ENCODE measurements around the gene DDX43.

The DDX43 gene

GRCh38 chr6:73394577-73395354 is at the start of gene DDX43:
Gene DDX43, plus strand, starts transcription at chr6:73394828. Its CDS starts 78 bp downstream, at chr6:73394906.
- no peak within 1 kb of the TSS for H3K4me3 ChIP-seq (ENCODE audit: low read length, poor library complexity, severe bottlenecking)
- H3K4me1 ChIP-seq (ENCODE audit: insufficient read depth, low read length, poor library complexity, severe bottlenecking): no peaks in the 10 kb centered on the region
- no peaks in the 10 kb centered on the region for H4K20me1 ChIP-seq (ENCODE audit: insufficient read depth, low read length, poor library complexity, severe bottlenecking)
- H3K9ac ChIP-seq (ENCODE audit: low read depth, low read length, poor library complexity, severe bottlenecking): no peak within 1 kb of the TSS
- no peak within 1 kb of the TSS for H2AFZ ChIP-seq (ENCODE audit: low read length)
- no peaks in the 10 kb centered on the region for H3K9me3 ChIP-seq (ENCODE audit: insufficient read depth, low read depth, low read length)
- no peak within 1 kb of the TSS for H3K4me2 ChIP-seq (ENCODE audit: low read depth, low read length, poor library complexity, severe bottlenecking)
- H3K9me2 ChIP-seq (replicated peaks; ENCODE audit: low read depth, low read length): no peaks in the 10 kb centered on the region
- H3K36me3 ChIP-seq (ENCODE audit: insufficient read depth, low read length): no peaks in the 10 kb centered on the region
- H3F3A ChIP-seq (ENCODE audit: low read depth): no peaks in the 10 kb centered on the region
- no peak for TF ChIP-seq EZH2phosphoT487 (IDR thresholded peaks at IDR 0.05; ENCODE audit: borderline replicate concordance)
- TF ChIP-seq, protein P1, sequence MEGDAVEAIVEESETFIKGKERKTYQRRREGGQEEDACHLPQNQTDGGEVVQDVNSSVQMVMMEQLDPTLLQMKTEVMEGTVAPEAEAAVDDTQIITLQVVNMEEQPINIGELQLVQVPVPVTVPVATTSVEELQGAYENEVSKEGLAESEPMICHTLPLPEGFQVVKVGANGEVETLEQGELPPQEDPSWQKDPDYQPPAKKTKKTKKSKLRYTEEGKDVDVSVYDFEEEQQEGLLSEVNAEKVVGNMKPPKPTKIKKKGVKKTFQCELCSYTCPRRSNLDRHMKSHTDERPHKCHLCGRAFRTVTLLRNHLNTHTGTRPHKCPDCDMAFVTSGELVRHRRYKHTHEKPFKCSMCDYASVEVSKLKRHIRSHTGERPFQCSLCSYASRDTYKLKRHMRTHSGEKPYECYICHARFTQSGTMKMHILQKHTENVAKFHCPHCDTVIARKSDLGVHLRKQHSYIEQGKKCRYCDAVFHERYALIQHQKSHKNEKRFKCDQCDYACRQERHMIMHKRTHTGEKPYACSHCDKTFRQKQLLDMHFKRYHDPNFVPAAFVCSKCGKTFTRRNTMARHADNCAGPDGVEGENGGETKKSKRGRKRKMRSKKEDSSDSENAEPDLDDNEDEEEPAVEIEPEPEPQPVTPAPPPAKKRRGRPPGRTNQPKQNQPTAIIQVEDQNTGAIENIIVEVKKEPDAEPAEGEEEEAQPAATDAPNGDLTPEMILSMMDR (conservative IDR thresholded peaks at IDR 0.05; ENCODE audit: low read length): no peak
- H3K79me2 ChIP-seq (ENCODE audit: insufficient read depth, low read length): no peaks in the 10 kb centered on the region
- H3K27me3 ChIP-seq (ENCODE audit: insufficient read depth, low read length, poor library complexity, severe bottlenecking): no peaks in the 10 kb centered on the region

DNA sequence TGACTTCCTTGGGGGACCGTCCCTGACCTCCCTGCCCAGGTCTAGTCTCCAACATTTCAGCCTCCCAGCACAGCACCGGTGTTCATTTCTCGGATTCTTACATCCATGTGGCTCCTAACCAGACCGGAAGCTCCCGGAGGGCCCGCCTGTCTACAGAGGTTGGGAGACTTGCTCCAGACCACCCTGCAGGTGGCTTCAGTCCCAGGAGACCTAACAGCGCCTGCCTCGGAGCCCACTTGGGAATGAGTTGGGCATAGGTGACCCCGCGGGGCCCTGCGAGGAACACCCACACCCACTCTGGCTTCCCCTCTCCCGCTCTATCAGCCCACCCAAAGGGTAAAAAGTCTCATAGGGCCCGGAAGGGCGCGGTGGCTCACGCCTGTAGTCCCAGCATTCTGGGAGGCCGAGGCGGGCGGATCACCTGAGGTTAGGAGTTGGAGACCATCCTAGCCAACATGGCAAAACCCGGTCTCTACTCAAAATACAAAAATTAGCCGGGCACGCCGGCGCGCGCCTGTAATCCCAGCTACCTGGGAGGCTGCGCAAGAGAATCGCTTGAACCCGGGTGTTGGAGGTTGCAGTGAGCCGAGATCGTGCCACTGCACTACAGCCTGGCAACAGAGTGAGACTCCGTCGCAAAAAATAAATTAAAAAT is 46.0 kb upstream of the DDX43 start:
- H3K4me1 ChIP-seq (ENCODE audit: insufficient read depth, low read length, poor library complexity, severe bottlenecking): no peaks in the 10 kb centered on the region
- H3K36me3 ChIP-seq (ENCODE audit: insufficient read depth, low read length): no peaks in the 10 kb centered on the region
- H3K79me2 ChIP-seq (ENCODE audit: insufficient read depth, low read length): no peaks in the 10 kb centered on the region
- H3K4me3 ChIP-seq (ENCODE audit: low read length, poor library complexity, severe bottlenecking): no peak overlapping the region
- no peaks in the 10 kb centered on the region for H3F3A ChIP-seq (ENCODE audit: low read depth)
- H3K9ac ChIP-seq (ENCODE audit: low read depth, low read length, poor library complexity, severe bottlenecking): no peak overlapping the region
- no peaks in the 10 kb centered on the region for H3K27me3 ChIP-seq (ENCODE audit: insufficient read depth, low read length, poor library complexity, severe bottlenecking)
- H3K4me2 ChIP-seq (ENCODE audit: low read depth, low read length, poor library complexity, severe bottlenecking): no peak overlapping the region
- H3K9me3 ChIP-seq (ENCODE audit: insufficient read depth, low read depth, low read length): no peaks in the 10 kb centered on the region
- H3K9me2 ChIP-seq (replicated peaks; ENCODE audit: low read depth, low read length): no peaks in the 10 kb centered on the region
- no peak for TF ChIP-seq EZH2phosphoT487 (IDR thresholded peaks at IDR 0.05; ENCODE audit: borderline replicate concordance)
- TF ChIP-seq, protein P1 (conservative IDR thresholded peaks at IDR 0.05; ENCODE audit: low read length): no peak
- no peak overlapping the region for H2AFZ ChIP-seq (ENCODE audit: low read length)
- no peaks in the 10 kb centered on the region for H4K20me1 ChIP-seq (ENCODE audit: insufficient read depth, low read length, poor library complexity, severe bottlenecking)

DNA sequence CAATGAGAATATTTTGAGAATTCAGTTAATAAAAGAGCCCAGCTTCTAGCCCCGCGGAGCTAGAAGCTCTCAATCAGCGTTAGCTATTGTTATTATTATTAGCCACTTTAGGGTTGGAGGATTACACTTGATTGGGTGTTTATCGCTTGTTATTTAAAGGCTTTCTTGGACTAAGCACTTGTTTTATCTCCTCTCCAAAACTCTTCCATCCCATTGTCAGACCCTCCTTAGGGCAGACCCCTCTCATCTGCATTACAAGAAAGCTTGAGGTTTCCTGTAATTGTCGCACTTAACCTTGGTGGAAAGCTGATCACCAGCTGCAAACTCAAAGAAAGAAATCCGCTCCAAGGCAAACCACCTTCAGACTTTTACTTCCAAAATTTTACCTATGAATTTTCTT is 45.3 kb upstream of the DDX43 start:
- Histone ChIP-seq H3K4me3 (ENCODE audit: low read length, poor library complexity, severe bottlenecking) (no peak overlapping the region), H3K4me2 (ENCODE audit: low read depth, low read length, poor library complexity, severe bottlenecking) (no peak overlapping the region), H4K20me1 (ENCODE audit: insufficient read depth, low read length, poor library complexity, severe bottlenecking) (no peaks in the 10 kb centered on the region), H3K9me2 (replicated peaks; ENCODE audit: low read depth, low read length) (no peaks in the 10 kb centered on the region), H3K79me2 (ENCODE audit: insufficient read depth, low read length) (no peaks in the 10 kb centered on the region), H3K9ac (ENCODE audit: low read depth, low read length, poor library complexity, severe bottlenecking) (no peak overlapping the region), H3K27me3 (ENCODE audit: insufficient read depth, low read length, poor library complexity, severe bottlenecking) (no peaks in the 10 kb centered on the region), H3F3A (ENCODE audit: low read depth) (no peaks in the 10 kb centered on the region), H2AFZ (ENCODE audit: low read length) (no peak overlapping the region), H3K36me3 (ENCODE audit: insufficient read depth, low read length) (no peaks in the 10 kb centered on the region), H3K4me1 (ENCODE audit: insufficient read depth, low read length, poor library complexity, severe bottlenecking) (no peaks in the 10 kb centered on the region), H3K9me3 (ENCODE audit: insufficient read depth, low read depth, low read length) (no peaks in the 10 kb centered on the region)
- TF ChIP-seq, protein P1 (conservative IDR thresholded peaks at IDR 0.05; ENCODE audit: low read length): no peak
- no peak for TF ChIP-seq EZH2phosphoT487 (IDR thresholded peaks at IDR 0.05; ENCODE audit: borderline replicate concordance)

All from Loucy (cell line).